Aorta (tissue), 5 donors: ENCODE data around the gene SLIT2. TPM values are rescaled to one million over a fixed set of nuclear protein-coding genes. Genes with fewer than 3 reads are reported as not detected.

Experiments used
- ATAC-seq: fragments of 200-7000 bp; cut with Tn5 transposase; one replicate; pipeline ENCODE4 v1.9.1; 2022; ENCODE audit warnings: moderate library complexity; ENCODE audit not compliant: low FRiP score
- DNase-seq, 2 donors: peaks; one replicate each; pipeline ENCODE4 v3.0.0-alpha.2; 2020
- H3K27ac ChIP-seq, 2 donors: one replicate each; pipeline ENCODE4 v1.5.1; 2013; ENCODE audit warnings: low read length in 2 of 2, mild to moderate bottlenecking in 2 of 2, moderate library complexity in 2 of 2, control low read depth in 1 of 2, inconsistent platforms in 1 of 2, low read depth in 1 of 2
- H3K27me3 ChIP-seq, 2 donors: one replicate each; pipeline ENCODE4 v1.6.1; 2013; ENCODE audit warnings: control low read depth in 1 of 2, low read length in 1 of 2, mild to moderate bottlenecking in 1 of 2, moderate library complexity in 1 of 2; ENCODE audit not compliant: insufficient read depth in 2 of 2, control insufficient read depth in 1 of 2
- H3K36me3 ChIP-seq, 2 donors: one replicate each; pipeline ENCODE4 v1.6.1; 2013; ENCODE audit warnings: control low read depth in 1 of 2, low read length in 1 of 2, mild to moderate bottlenecking in 1 of 2; ENCODE audit not compliant: insufficient read depth in 2 of 2, control insufficient read depth in 1 of 2
- H3K4me1 ChIP-seq, 2 donors: one replicate each; pipeline ENCODE4 v1.6.1; 2013; ENCODE audit warnings: low read length in 2 of 2, control low read depth in 1 of 2, mild to moderate bottlenecking in 1 of 2, moderate library complexity in 1 of 2; ENCODE audit not compliant: insufficient read depth in 2 of 2, control insufficient read depth in 1 of 2
- H3K4me3 ChIP-seq, 2 donors: one replicate each; pipeline ENCODE4 v1.5.1; 2013; ENCODE audit warnings: low read length in 2 of 2, control low read depth in 1 of 2, mild to moderate bottlenecking in 1 of 2
- H3K9me3 ChIP-seq: one replicate; pipeline ENCODE4 v1.6.1; 2013; ENCODE audit warnings: mild to moderate bottlenecking, low read length; ENCODE audit not compliant: control insufficient read depth
- WGBS, 2 donors: extraction: QIAGEN DNeasy Blood & Tissue Kit; methylation state at CpG; one replicate each; pipeline ENCODE4 v1.1.7; 2013; 5-methylcytosine and 5-hydroxymethylcytosine counted together
- intact Hi-C, 2 donors: fragments of 100-400 bp; cut with DNase I; formaldehyde crosslinking; loops; one replicate each; pipeline versions ENCODE4 v1.14.2 to v1.15.0; 2022
- polyA plus RNA-seq, 2 donors: library from polyadenylated mRNA; stranded (reverse); fragments of 200-250 nt; gene quantifications; one replicate each; pipeline ENCODE4 v1.2.3, GENCODE V29; 2013
- total RNA-seq, 2 donors: library from RNA; stranded (reverse); fragmentation: NEBNext Ultra II Directional; extraction: Animal tissue kit (Norgen Biotek cat#: 25700); gene quantifications; one replicate each; pipeline ENCODE4 v1.2.1, GENCODE V29; 2021
- donor health status: healthy with polysubstance abuse.
- donor health status: Bipolar disorder and iron deficiency.
- donor health status: DM: no; HTN: no; CAD: no.
- donor health status: DM: no; HTN: no; CAD: no.
- donor health status: DM: yes; HTN: yes; CAD: no.

SLIT2 gene
- total and polyA plus RNA-seq, 4 donors: 1.3 to 119 (median 23.2) TPM

GRCh38 chr4:20259707-20260106 is 8.0 kb downstream of the SLIT2 start:
- no peaks in the 10 kb centered on the region for H3K4me1 ChIP-seq
- intact Hi-C loops: no loop called here
- no peaks in the 10 kb centered on the region for H3K36me3 ChIP-seq
- no peak for ATAC-seq
- no peak for DNase-seq
- H3K4me3 ChIP-seq: no peak overlapping the region
- no peak overlapping the region for H3K27ac ChIP-seq
- H3K27me3 ChIP-seq: no peaks in the 10 kb centered on the region
- H3K9me3 ChIP-seq: no peaks in the 10 kb centered on the region

- DNase-seq (no peak), ATAC-seq (no peak)
- Histone ChIP-seq H3K27me3 (no peaks in the 10 kb centered on the region), H3K4me3 (no peak overlapping the region), H3K9me3 (no peaks in the 10 kb centered on the region), H3K36me3 (no peaks in the 10 kb centered on the region), H3K4me1 (no peaks in the 10 kb centered on the region), H3K27ac (no peak overlapping the region)
- intact Hi-C loops: no loop called here
- WGBS, 2 donors: 41 to 68% methylated on average over 2 of the region's 2 CpGs
Observed at GRCh38 chr4:20260821-20261220, 9.1 kb downstream of the SLIT2 start.

GRCh38 chr4:20262221-20262620 is 10.5 kb downstream of the SLIT2 start:
- no peaks in the 10 kb centered on the region for H3K9me3 ChIP-seq
- no peak for ATAC-seq
- no peak for DNase-seq
- H3K27ac ChIP-seq: no peak overlapping the region
- H3K27me3 ChIP-seq: no peaks in the 10 kb centered on the region
- H3K4me1 ChIP-seq: peaks cover 0 to 2% of the 10 kb centered on the region in 2 donors
- WGBS, 2 donors: 77 to 85% methylated on average over 2 of the region's 2 CpGs
- no peaks in the 10 kb centered on the region for H3K36me3 ChIP-seq
- no peak overlapping the region for H3K4me3 ChIP-seq
- intact Hi-C loops: no loop called here

GRCh38 chr4:20264688-20265087 is 13.0 kb downstream of the SLIT2 start:
- H3K27ac ChIP-seq: no peak overlapping the region
- no peak for ATAC-seq

GRCh38 chr4:20265726-20266125 is 14.0 kb downstream of the SLIT2 start:
- Histone ChIP-seq H3K9me3 (no peaks in the 10 kb centered on the region), H3K4me1 (peaks cover 2 to 6% of the 10 kb centered on the region in 2 donors), H3K27me3 (no peaks in the 10 kb centered on the region), H3K27ac (no peak overlapping the region), H3K4me3 (no peak overlapping the region), H3K36me3 (no peaks in the 10 kb centered on the region)
- intact Hi-C loops: no loop called here
- DNase-seq: no peak
- 100% methylated on average over 1 of the region's 1 CpG for WGBS, 2 donors
- no peak for ATAC-seq

More at GRCh38 chr4:20264688-20265087, 13.0 kb downstream of the SLIT2 start:
- Histone ChIP-seq H3K36me3 (no peaks in the 10 kb centered on the region), H3K9me3 (no peaks in the 10 kb centered on the region), H3K27me3 (no peaks in the 10 kb centered on the region), H3K4me3 (no peak overlapping the region), H3K4me1 (peaks cover 2 to 5% of the 10 kb centered on the region in 2 donors)
- DNase-seq: no peak
- intact Hi-C loops: no loop called here

GRCh38 chr4:20266215-20267082 is 14.7 kb downstream of the SLIT2 start:
- no peaks in the 10 kb centered on the region for H3K36me3 ChIP-seq
- H3K4me1 ChIP-seq: peaks cover 2 to 6% of the 10 kb centered on the region in 2 donors
- WGBS, 2 donors: 17 to 19% methylated on average over 4 of the region's 4 CpGs
- H3K27me3 ChIP-seq: no peaks in the 10 kb centered on the region
- peak; percentile 55 to 60 for DNase-seq
- no peak overlapping the region for H3K4me3 ChIP-seq
- peak overlapping the region; percentile 57 to 58 for H3K27ac ChIP-seq
- ATAC-seq: peak; percentile 80
- H3K9me3 ChIP-seq: no peaks in the 10 kb centered on the region
- intact Hi-C loops: no loop called here

GRCh38 chr4:20268028-20268427 is 16.3 kb downstream of the SLIT2 start:
- Histone ChIP-seq H3K27ac (peak overlapping the region in 1 of 2 donors; percentile 43), H3K9me3 (no peaks in the 10 kb centered on the region), H3K27me3 (no peaks in the 10 kb centered on the region), H3K36me3 (no peaks in the 10 kb centered on the region), H3K4me3 (no peak overlapping the region), H3K4me1 (peaks cover 2 to 6% of the 10 kb centered on the region in 2 donors)
- intact Hi-C loops: no loop called here
- ATAC-seq: no peak
- DNase-seq: no peak

- WGBS, 2 donors: 18 to 42% methylated on average over 1 of the region's 1 CpG
- no peaks in the 10 kb centered on the region for H3K27me3 ChIP-seq
- H3K4me1 ChIP-seq: peaks cover 2 to 6% of the 10 kb centered on the region in 2 donors
- no peaks in the 10 kb centered on the region for H3K36me3 ChIP-seq
- H3K27ac ChIP-seq: no peak overlapping the region
- no peak overlapping the region for H3K4me3 ChIP-seq
- DNase-seq (no peak), ATAC-seq (no peak)
- intact Hi-C loops: no loop called here
- no peaks in the 10 kb centered on the region for H3K9me3 ChIP-seq
Observed at GRCh38 chr4:20269320-20269719, 17.6 kb downstream of the SLIT2 start.

GRCh38 chr4:20271950-20272349 is 20.2 kb downstream of the SLIT2 start:
- intact Hi-C loops: no loop called here
- Histone ChIP-seq H3K27me3 (no peaks in the 10 kb centered on the region), H3K4me3 (no peak overlapping the region), H3K27ac (no peak overlapping the region), H3K4me1 (peaks cover 0 to 6% of the 10 kb centered on the region in 2 donors), H3K36me3 (no peaks in the 10 kb centered on the region), H3K9me3 (no peaks in the 10 kb centered on the region)
- WGBS, 2 donors: 42 to 50% methylated on average over 3 of the region's 3 CpGs
- ATAC-seq: no peak
- DNase-seq: no peak
